GM12878 (cell line): ENCODE results near the gene SNCB. TPM values are rescaled to one million over a fixed set of nuclear protein-coding genes. Genes with fewer than 3 reads are reported as not detected.

ENCODE experiments used
- ATAC-seq: fragments of 200-7000 bp; cut with Tn5 transposase; 3 replicates; pipeline ENCODE4 v1.9.1; 2020; ENCODE audit warnings: mild to moderate bottlenecking, moderate library complexity
- BruUV-seq: library from RNA; stranded (reverse); fragments of 400-500 nt; replicated peaks from 2 replicates; lab custom pipeline; 2021; lab: Mats Ljungman, UMichigan
- CTCF ChIA-PET: fragments of 300-600 bp; sonication (Branson Sonifier 250); formaldehyde crosslinking; extraction: SDS; loops from one replicate; lab custom pipeline; 2021; ENCODE audit warnings: inconsistent platforms; lab: Yijun Ruan, JAX
- POLR2A ChIA-PET: fragments of 350-600 bp; formaldehyde crosslinking; extraction: SDS; loops from one replicate; lab custom pipeline; 2021; ENCODE audit warnings: inconsistent platforms; lab: Charles Lee
- RAD21 ChIA-PET: fragments of 300-600 bp; sonication (Branson Sonifier 250); formaldehyde crosslinking; loops from one replicate; lab custom pipeline; 2023; ENCODE audit warnings: antibody characterized with exemption; ENCODE audit not compliant: unreplicated experiment; lab: Charles Lee
- SMC1A ChIA-PET: fragments of 300-600 bp; sonication (Branson Sonifier 250); formaldehyde crosslinking; loops from one replicate; lab custom pipeline; 2023; ENCODE audit not compliant: unreplicated experiment, uncharacterized antibody; lab: Charles Lee
- DNase-seq: peaks from one replicate; pipeline ENCODE4 v3.0.0-alpha.2; 2011; ENCODE audit warnings: low read depth, low spot score
- FAIRE-seq: peaks from 3 replicates; lab custom pipeline; 2011; peaks lifted over from hg19 to GRCh38; lab: Jason Lieb, UNC
- H2AFZ ChIP-seq: 2 replicates; pipeline ENCODE4 v1.6.0; 2011; ENCODE audit warnings: low read depth, low read length, control low read depth; ENCODE audit not compliant: control insufficient read depth
- H3K27ac ChIP-seq: 2 replicates; pipeline ENCODE4 v1.5.1; 2011; ENCODE audit warnings: control low read depth; ENCODE audit not compliant: control insufficient read depth, insufficient read depth
- H3K27me3 ChIP-seq, 2 experiments: replicated peaks in 1 of 2; 2 replicates each; pipeline versions ENCODE4 v1.6.0 to v1.6.1; 2011; ENCODE audit warnings: low read length in 1 of 2; ENCODE audit not compliant: control insufficient read depth in 2 of 2, insufficient read depth in 2 of 2
- H3K36me3 ChIP-seq, 2 experiments: 2 replicates each; pipeline ENCODE4 v1.5.1; 2011; ENCODE audit warnings: low read length in 1 of 2; ENCODE audit not compliant: control insufficient read depth in 2 of 2, insufficient read depth in 2 of 2
- H3K4me1 ChIP-seq: 2 replicates; pipeline ENCODE4 v1.6.1; 2011; ENCODE audit warnings: mild to moderate bottlenecking, low read length, moderate library complexity, mixed read lengths; ENCODE audit not compliant: control insufficient read depth, insufficient read depth
- H3K4me2 ChIP-seq: 2 replicates; pipeline ENCODE4 v1.6.0; 2011; ENCODE audit warnings: control low read depth; ENCODE audit not compliant: control insufficient read depth, insufficient read depth
- H3K4me3 ChIP-seq: fragments of 200-600 bp; sonication (generic); 2 replicates; pipeline ENCODE4 v1.5.1; 2016
- H3K79me2 ChIP-seq: 2 replicates; pipeline ENCODE4 v1.6.0; 2011; ENCODE audit warnings: low read length; ENCODE audit not compliant: control insufficient read depth, insufficient read depth
- H3K9ac ChIP-seq: 2 replicates; pipeline ENCODE4 v1.8.0; 2011; ENCODE audit warnings: low read length, control low read depth, mixed read lengths; ENCODE audit not compliant: control insufficient read depth, insufficient read depth
- H3K9me3 ChIP-seq: replicated peaks from 3 replicates; pipeline ENCODE4 v1.5.1; 2011; ENCODE audit warnings: mild to moderate bottlenecking, low read length; ENCODE audit not compliant: control insufficient read depth, insufficient read depth
- H4K20me1 ChIP-seq: 2 replicates; pipeline ENCODE4 v1.6.0; 2011; ENCODE audit not compliant: control insufficient read depth, insufficient read depth
- ASH2L ChIP-seq: fragments of 300-600, 200-600 bp; sonication (generic); IDR thresholded peaks from 2 replicates; pipeline ENCODE4 v1.6.1; 2017; ENCODE audit warnings: low read depth, mild to moderate bottlenecking, borderline replicate concordance
- ATF7 ChIP-seq: fragments of 450-650 bp; IDR thresholded peaks from 2 replicates; pipeline ENCODE4 v1.6.1; 2016; ENCODE audit warnings: low read depth, mild to moderate bottlenecking
- CEBPZ ChIP-seq: fragments of 150-350 bp; IDR thresholded peaks from 2 replicates; pipeline ENCODE4 v1.6.1; 2016; ENCODE audit warnings: low read depth, low read length
- CREM ChIP-seq: IDR thresholded peaks from 2 replicates; pipeline ENCODE4 v1.6.1; 2014; ENCODE audit warnings: antibody characterized with exemption, low read depth
- E2F8 ChIP-seq: fragments of 450-650 bp; IDR thresholded peaks from 2 replicates; pipeline ENCODE4 v1.6.1; 2018; ENCODE audit warnings: mild to moderate bottlenecking, low read depth, moderate library complexity; ENCODE audit not compliant: partially characterized antibody
- LARP7 ChIP-seq: fragments of 450-650 bp; IDR thresholded peaks from 2 replicates; pipeline ENCODE4 v1.6.1; 2017; ENCODE audit warnings: mild to moderate bottlenecking
- MYB ChIP-seq: fragments of 150-350 bp; IDR thresholded peaks from 2 replicates; pipeline ENCODE4 v1.6.1; 2014; ENCODE audit warnings: mild to moderate bottlenecking, low read depth, low read length, borderline replicate concordance
- SMC3 ChIP-seq: IDR thresholded peaks from 2 replicates; pipeline ENCODE4 v1.6.1; 2011; ENCODE audit warnings: low read length, improper control_type of control experiment, borderline replicate concordance
- WRNIP1 ChIP-seq: IDR thresholded peaks from 2 replicates; pipeline ENCODE4 v1.6.1; 2011; ENCODE audit warnings: low read depth, low read length, improper control_type of control experiment, borderline replicate concordance
- ZNF384 ChIP-seq: IDR thresholded peaks from 2 replicates; pipeline ENCODE4 v1.6.1; 2012; ENCODE audit warnings: low read depth, mild to moderate bottlenecking, low read length, improper control_type of control experiment, borderline replicate concordance
- ZNF622 ChIP-seq: fragments of 450-650 bp; IDR thresholded peaks from 2 replicates; pipeline ENCODE4 v1.6.1; 2017; ENCODE audit warnings: mild to moderate bottlenecking, inconsistent platforms
- WGBS: methylation state at CpG from one replicate; pipeline ENCODE4 v1.1.6; 2016; ENCODE audit warnings: low lambda C conversion rate; ENCODE audit not compliant: insufficient replicate concordance, insufficient coverage; ENCODE audit errors: missing lambda C conversion rate; 5-methylcytosine and 5-hydroxymethylcytosine counted together
- in situ Hi-C: fragments of 300-500 bp; cut with MboI; formaldehyde crosslinking; loops from 9 replicates; pipeline ENCODE4 v1.14.3; 2018; ENCODE audit warnings: mixed read lengths
- intact Hi-C: fragments of 100-400 bp; cut with micrococcal nuclease; formaldehyde crosslinking; loops from one replicate; pipeline ENCODE4 v1.14.2; 2022; ENCODE audit not compliant: unreplicated experiment
- polyA plus RNA-seq, 11 experiments: library from polyadenylated mRNA; depleted of rRNA in 4 of 11; unstranded in 6 of 11; stranded (reverse) in 5 of 11; fragments of >200 nt; fragmentation: Nextera tagmentation in 4 of 11; fragmentation: Illumina TruSeq in 1 of 11; extraction: Ambion mirVana in 4 of 11; extraction: Trizol in 1 of 11; gene quantifications; 1 replicate in 1 of 11; 2 replicates in 10 of 11; pipeline versions ENCODE4 v1.2.1 to v1.2.3, GENCODE V29; 2011 to 2016; ENCODE audit warnings: inconsistent platforms in 2 of 11, missing spikeins in 2 of 11, low read depth in 1 of 11
- total RNA-seq, 4 experiments: library from RNA; depleted of rRNA in 3 of 4; stranded (reverse); fragments of >200 nt in 3 of 4; fragmentation: Illumina TruSeq in 1 of 4; extraction: Trizol in 1 of 4; gene quantifications; 2 replicates each; pipeline versions ENCODE4 v1.2.1 to v1.2.3, GENCODE V29; 2013 to 2021

Gene SNCB
- total and polyA plus RNA-seq, 10 of the 15 experiments (the other 5 are each of a cell fraction or from before 2014, with no cell fraction given), result 0.75 TPM; not detected in 9

GRCh38 chr5:176590035-176590717 lies 40.2 kb downstream of the SNCB start (continued):
- TF ChIP-seq CEBPZ, result no peak
- TF ChIP-seq SMC3, result no peak
- no peak for TF ChIP-seq CREM

- ATAC-seq, result no peak
- POLR2A ChIA-PET, result no interaction called here
- 75% methylated on average over 27 of the region's 31 CpGs for WGBS
- Histone ChIP-seq H2AFZ (no peak overlapping the region), H3K9me3 (peaks cover 8% of the 10 kb centered on the region; the same call in 2 of the 3 replicates), H3K4me2 (no peak overlapping the region), H3K36me3 (no peaks in the 10 kb centered on the region), H3K4me3 (no peak overlapping the region), H4K20me1 (no peaks in the 10 kb centered on the region), H3K4me1 (no peaks in the 10 kb centered on the region), H3K27ac (no peak overlapping the region), H3K9ac (no peak overlapping the region), H3K79me2 (no peaks in the 10 kb centered on the region), H3K27me3 (no peaks in the 10 kb centered on the region)
- intact Hi-C loops (no loop called here), in situ Hi-C loops (loop anchor here (25.0 kb wide), 1 partner anchor 852 kb away; no protein-coding TSS in a partner anchor)
- CTCF ChIA-PET, result no interaction called here
- no peak for TF ChIP-seq ASH2L
- TF ChIP-seq E2F8, result no peak
- no peak for TF ChIP-seq ZNF384
- no peak for TF ChIP-seq LARP7
- no peak for TF ChIP-seq WRNIP1
- no peak for TF ChIP-seq ZNF622
- no peak for TF ChIP-seq MYB
- TF ChIP-seq ATF7, result no peak
- DNase-seq, result no peak
- RAD21 ChIA-PET, result no interaction called here
- no TSS peak for BruUV-seq
- FAIRE-seq, result no peak
- SMC1A ChIA-PET, result interaction anchor here (1.5 kb wide), 1 partner anchor 11 kb away, joined by 3 read pairs; no protein-coding TSS in a partner anchor
Measured at GRCh38 chr5:176589039-176589769, 41.1 kb downstream of the SNCB start.
